ENCODE results near the gene TRIM17.
A peak's percentile ranks its signal among the peaks of the same experiment; 100 is the strongest.

Gene TRIM17

GRCh38 chr1:228462560-228462959 lies 45.9 kb upstream of the TRIM17 start:
- Histone ChIP-seq H3F3A (ENCODE audit: insufficient read depth, low read length) (peaks cover 19% of the 10 kb centered on the region; the same call in 1 of the 2 replicates), H3K36me3 (replicated peaks; ENCODE audit: insufficient read depth, low read length) (no peaks in the 10 kb centered on the region), H3K9me2 (replicated peaks; ENCODE audit: insufficient read depth, low read length) (no peaks in the 10 kb centered on the region), H3K4me1 (ENCODE audit: low read length) (peaks cover 30% of the 10 kb centered on the region), H3K4me3 (ENCODE audit: low read length) (no peak overlapping the region), H4K20me1 (ENCODE audit: insufficient read depth, low read length) (no peaks in the 10 kb centered on the region), H3K27ac (ENCODE audit: low read length) (no peak overlapping the region), H2AFZ (ENCODE audit: low read length) (no peak overlapping the region), H3K79me2 (ENCODE audit: low read length) (no peaks in the 10 kb centered on the region), H3K9ac (ENCODE audit: low read length) (no peak overlapping the region), H3K4me2 (ENCODE audit: low read depth, low read length) (no peak overlapping the region), H3K9me3 (replicated peaks; ENCODE audit: insufficient read depth, low read length) (no peaks in the 10 kb centered on the region), H3K27me3 (replicated peaks; ENCODE audit: insufficient read depth, low read length) (0 out of 2 replicates have a peak, but pooled peaks cover 3% of the 10 kb centered on the region)
- no peak for DNase-seq
- no peak for TF ChIP-seq EZH2phosphoT487 (IDR thresholded peaks at IDR 0.05; ENCODE audit: low read length)
- TF ChIP-seq EZH2 (optimal IDR thresholded peaks at IDR 0.05; ENCODE audit: low read depth, low read length) = no peak
- TF ChIP-seq CTCF (IDR thresholded peaks at IDR 0.05; ENCODE audit: low read length) = no peak

DNA sequence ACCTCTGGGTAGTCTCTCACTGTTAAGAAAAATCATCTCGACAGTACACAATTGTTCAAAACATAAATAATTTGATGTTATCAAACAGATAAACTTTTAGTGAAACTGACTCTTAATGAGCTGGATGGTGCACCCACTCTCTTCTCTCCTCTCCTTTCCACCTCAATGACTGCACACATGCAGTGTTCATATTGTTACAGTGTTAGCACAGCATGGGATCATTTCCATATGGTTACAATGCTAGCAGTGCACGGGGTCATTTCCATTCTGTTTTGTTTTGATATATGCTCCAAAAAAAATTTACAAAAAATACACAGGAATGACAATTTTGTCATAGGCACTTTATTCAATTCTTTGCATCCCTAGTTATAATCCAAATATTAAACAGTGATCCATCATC lies 44.2 kb upstream of the TRIM17 start:
- Histone ChIP-seq H3K36me3 (replicated peaks; ENCODE audit: insufficient read depth, low read length) (no peaks in the 10 kb centered on the region), H3K4me3 (ENCODE audit: low read length) (no peak overlapping the region), H3K9ac (ENCODE audit: low read length) (no peak overlapping the region), H4K20me1 (ENCODE audit: insufficient read depth, low read length) (no peaks in the 10 kb centered on the region), H3K4me1 (ENCODE audit: low read length) (peaks cover 24% of the 10 kb centered on the region), H3K79me2 (ENCODE audit: low read length) (no peaks in the 10 kb centered on the region), H3F3A (ENCODE audit: insufficient read depth, low read length) (peaks cover 14% of the 10 kb centered on the region; the same call in 1 of the 2 replicates), H3K27ac (ENCODE audit: low read length) (no peak overlapping the region), H2AFZ (ENCODE audit: low read length) (no peak overlapping the region), H3K9me3 (replicated peaks; ENCODE audit: insufficient read depth, low read length) (no peaks in the 10 kb centered on the region), H3K9me2 (replicated peaks; ENCODE audit: insufficient read depth, low read length) (no peaks in the 10 kb centered on the region), H3K4me2 (ENCODE audit: low read depth, low read length) (no peak overlapping the region), H3K27me3 (replicated peaks; ENCODE audit: insufficient read depth, low read length) (0 out of 2 replicates have a peak, but pooled peaks cover 3% of the 10 kb centered on the region)
- no peak for DNase-seq
- TF ChIP-seq CTCF (IDR thresholded peaks at IDR 0.05; ENCODE audit: low read length) (no peak), EZH2phosphoT487 (IDR thresholded peaks at IDR 0.05; ENCODE audit: low read length) (no peak), EZH2 (optimal IDR thresholded peaks at IDR 0.05; ENCODE audit: low read depth, low read length) (no peak)

GRCh38 chr1:228459091-228459993 lies 42.7 kb upstream of the TRIM17 start:
- H3K4me2 ChIP-seq (ENCODE audit: low read depth, low read length) = peak overlapping the region; percentile 60
- H3K9me2 ChIP-seq (replicated peaks; ENCODE audit: insufficient read depth, low read length) = no peaks in the 10 kb centered on the region
- 0 out of 2 replicates have a peak, but pooled peaks cover 3% of the 10 kb centered on the region for H3K27me3 ChIP-seq (replicated peaks; ENCODE audit: insufficient read depth, low read length)
- no peaks in the 10 kb centered on the region for H3F3A ChIP-seq (ENCODE audit: insufficient read depth, low read length)
- TF ChIP-seq EZH2phosphoT487 (IDR thresholded peaks at IDR 0.05; ENCODE audit: low read length) (no peak), CTCF (IDR thresholded peaks at IDR 0.05; ENCODE audit: low read length) (peak; percentile 54), EZH2 (optimal IDR thresholded peaks at IDR 0.05; ENCODE audit: low read depth, low read length) (no peak)
- no peaks in the 10 kb centered on the region for H3K79me2 ChIP-seq (ENCODE audit: low read length)
- no peak overlapping the region for H3K9ac ChIP-seq (ENCODE audit: low read length)
- H3K9me3 ChIP-seq (replicated peaks; ENCODE audit: insufficient read depth, low read length) = no peaks in the 10 kb centered on the region
- peak overlapping the region; percentile 10 for H2AFZ ChIP-seq (ENCODE audit: low read length)
- H3K4me3 ChIP-seq (ENCODE audit: low read length) = peak overlapping the region; percentile 51
- H3K4me1 ChIP-seq (ENCODE audit: low read length) = peaks cover 14% of the 10 kb centered on the region
- peak; percentile 54 for DNase-seq
- no peaks in the 10 kb centered on the region for H4K20me1 ChIP-seq (ENCODE audit: insufficient read depth, low read length)
- no peak overlapping the region for H3K27ac ChIP-seq (ENCODE audit: low read length)
- no peaks in the 10 kb centered on the region for H3K36me3 ChIP-seq (replicated peaks; ENCODE audit: insufficient read depth, low read length)
